ENCODE measurements around the gene PGM1.

PGM1 gene

GRCh38 chr1:63601061-63601460 is 7.8 kb downstream of the PGM1 start:
- no peak for DNase-seq (ENCODE audit: low read depth in 3 of 3)

- DNase-seq (ENCODE audit: low read depth in 3 of 3) = no peak
Measured at GRCh38 chr1:63601463-63601862, 8.3 kb downstream of the PGM1 start.

- DNase-seq (ENCODE audit: low read depth in 3 of 3) = no peak
Measured at GRCh38 chr1:63601912-63602311, 8.7 kb downstream of the PGM1 start.

- no peak for DNase-seq (ENCODE audit: low read depth in 3 of 3)
Measured at GRCh38 chr1:63602629-63603028, 9.4 kb downstream of the PGM1 start.

GRCh38 chr1:63603810-63604209 is 10.6 kb downstream of the PGM1 start:
- no peak for DNase-seq (ENCODE audit: low read depth in 3 of 3)

GRCh38 chr1:63607322-63607721 is 14.1 kb downstream of the PGM1 start:
- DNase-seq (ENCODE audit: low read depth in 3 of 3) = no peak

- DNase-seq (ENCODE audit: low read depth in 3 of 3) = no peak
Measured at GRCh38 chr1:63611231-63611630, 18.0 kb downstream of the PGM1 start.

GRCh38 chr1:63612564-63612963 is 19.4 kb downstream of the PGM1 start:
- no peak for DNase-seq (ENCODE audit: low read depth in 3 of 3)

GRCh38 chr1:63612971-63613370 is 19.8 kb downstream of the PGM1 start:
- no peak for DNase-seq (ENCODE audit: low read depth in 3 of 3)

- DNase-seq (ENCODE audit: low read depth in 3 of 3) = peak; percentile 14 to 56 (median 21)
Measured at GRCh38 chr1:63615768-63616420, 22.7 kb downstream of the PGM1 start.

- DNase-seq (ENCODE audit: low read depth in 3 of 3) = no peak
Measured at GRCh38 chr1:63617450-63617849, 24.2 kb downstream of the PGM1 start.

- no peak for DNase-seq (ENCODE audit: low read depth in 3 of 3)
Measured at GRCh38 chr1:63618011-63618410, 24.8 kb downstream of the PGM1 start.

- no peak for DNase-seq (ENCODE audit: low read depth in 3 of 3)
Measured at GRCh38 chr1:63619558-63619957, 26.3 kb downstream of the PGM1 start.

- no peak for DNase-seq (ENCODE audit: low read depth in 3 of 3)
Measured at GRCh38 chr1:63620671-63621070, 27.5 kb downstream of the PGM1 start.

- DNase-seq (ENCODE audit: low read depth in 3 of 3) = no peak
Measured at GRCh38 chr1:63621075-63621474, 27.9 kb downstream of the PGM1 start.

GRCh38 chr1:63621698-63622097 is 28.5 kb downstream of the PGM1 start:
- no peak for DNase-seq (ENCODE audit: low read depth in 3 of 3)

GRCh38 chr1:63622849-63623566 is 29.8 kb downstream of the PGM1 start:
- no peak for DNase-seq (ENCODE audit: low read depth in 3 of 3)

GRCh38 chr1:63623952-63624351 is 30.7 kb downstream of the PGM1 start:
- no peak for DNase-seq (ENCODE audit: low read depth in 3 of 3)

GRCh38 chr1:63624911-63625310 is 31.7 kb downstream of the PGM1 start:
- DNase-seq (ENCODE audit: low read depth in 3 of 3) = no peak

- no peak for DNase-seq (ENCODE audit: low read depth in 3 of 3)
Measured at GRCh38 chr1:63626222-63626621, 33.0 kb downstream of the PGM1 start.

- no peak for DNase-seq (ENCODE audit: low read depth in 3 of 3)
Measured at GRCh38 chr1:63628607-63629006, 35.4 kb downstream of the PGM1 start.

GRCh38 chr1:63630238-63630637 is 37.0 kb downstream of the PGM1 start:
- DNase-seq (ENCODE audit: low read depth in 3 of 3) = no peak

- no peak for DNase-seq (ENCODE audit: low read depth in 3 of 3)
Measured at GRCh38 chr1:63630666-63631065, 37.5 kb downstream of the PGM1 start.

GRCh38 chr1:63632110-63632509 is 38.9 kb downstream of the PGM1 start:
- no peak for DNase-seq (ENCODE audit: low read depth in 3 of 3)
